RPMI8226 (cell line): ENCODE measurements around the gene ABCA3.
A peak's percentile ranks its signal among the peaks of the same experiment; 100 is the strongest.

ENCODE experiments used
- DNase-seq: peaks from one replicate; pipeline ENCODE4 v3.0.0-alpha.2; 2015

ABCA3 gene

GRCh38 chr16:2350500-2350899 is 10.0 kb upstream of the ABCA3 start:
- DNase-seq = no peak

- no peak for DNase-seq
Measured at GRCh38 chr16:2343211-2343610, 2.7 kb upstream of the ABCA3 start.

GRCh38 chr16:2341456-2342447 is 1.2 kb upstream of the ABCA3 start:
- no peak for DNase-seq

GRCh38 chr16:2339521-2340484 is 725 bp downstream of the ABCA3 start:
- peak; percentile 64 for DNase-seq

GRCh38 chr16:2337431-2338296 is 2.9 kb downstream of the ABCA3 start:
- no peak for DNase-seq

GRCh38 chr16:2335286-2335895 is 5.1 kb downstream of the ABCA3 start:
- no peak for DNase-seq

- DNase-seq = no peak
Measured at GRCh38 chr16:2333772-2334379, 6.7 kb downstream of the ABCA3 start.

- no peak for DNase-seq
Measured at GRCh38 chr16:2333231-2333630, 7.3 kb downstream of the ABCA3 start.

GRCh38 chr16:2331931-2332267 is 8.6 kb downstream of the ABCA3 start:
- no peak for DNase-seq

- no peak for DNase-seq
Measured at GRCh38 chr16:2331199-2331930, 9.2 kb downstream of the ABCA3 start.

GRCh38 chr16:2329532-2329931 is 11.0 kb downstream of the ABCA3 start:
- DNase-seq = no peak

- no peak for DNase-seq
Measured at GRCh38 chr16:2328428-2328827, 12.1 kb downstream of the ABCA3 start.

- DNase-seq = no peak
Measured at GRCh38 chr16:2326191-2326590, 14.3 kb downstream of the ABCA3 start.

GRCh38 chr16:2325791-2326190 is 14.7 kb downstream of the ABCA3 start:
- DNase-seq = no peak

- DNase-seq = no peak
Measured at GRCh38 chr16:2325181-2325580, 15.3 kb downstream of the ABCA3 start.

- DNase-seq = no peak
Measured at GRCh38 chr16:2324296-2324859, 16.1 kb downstream of the ABCA3 start.

GRCh38 chr16:2323701-2324100 is 16.8 kb downstream of the ABCA3 start:
- no peak for DNase-seq

- no peak for DNase-seq
Measured at GRCh38 chr16:2319606-2320005, 20.9 kb downstream of the ABCA3 start.

- no peak for DNase-seq
Measured at GRCh38 chr16:2317231-2318020, 23.1 kb downstream of the ABCA3 start.
